Lung (tissue), 12 donors: ENCODE data around the gene EIF4E1B. TPM values are rescaled to one million over a fixed set of nuclear protein-coding genes. Genes with fewer than 3 reads are reported as not detected.

Source experiments
- ATAC-seq: fragments of 200-7000 bp; cut with Tn5 transposase; one replicate; pipeline ENCODE4 v1.9.1; 2020; ENCODE audit warnings: moderate number of reproducible peaks; ENCODE audit not compliant: insufficient read depth, low FRiP score
- DNase-seq, 3 donors: peaks; one replicate each; pipeline ENCODE4 v3.0.0-alpha.2; 2013 to 2017
- H3K27ac ChIP-seq, 2 donors: one replicate each; pipeline ENCODE4 v1.5.1; 2013; ENCODE audit warnings: mild to moderate bottlenecking in 2 of 2, moderate library complexity in 2 of 2, control low read depth in 1 of 2, inconsistent platforms in 1 of 2, low read depth in 1 of 2, low read length in 1 of 2
- H3K27me3 ChIP-seq, 3 donors: one replicate each; pipeline ENCODE4 v1.5.1; 2013; ENCODE audit warnings: low read length in 2 of 3; ENCODE audit not compliant: control insufficient read depth in 3 of 3, insufficient read depth in 3 of 3
- H3K36me3 ChIP-seq, 4 donors: one replicate each; pipeline ENCODE4 v1.5.1; 2013; ENCODE audit warnings: low read length in 4 of 4, mild to moderate bottlenecking in 1 of 4, moderate library complexity in 1 of 4; ENCODE audit not compliant: control insufficient read depth in 4 of 4, insufficient read depth in 4 of 4
- H3K4me1 ChIP-seq, 5 donors: one replicate each; pipeline ENCODE4 v1.5.1; 2013; ENCODE audit warnings: low read length in 5 of 5, mild to moderate bottlenecking in 2 of 5, moderate library complexity in 1 of 5; ENCODE audit not compliant: control insufficient read depth in 5 of 5, insufficient read depth in 5 of 5
- H3K4me3 ChIP-seq: one replicate; pipeline ENCODE4 v1.5.1; 2013; ENCODE audit warnings: mild to moderate bottlenecking, control low read depth, moderate library complexity
- H3K9ac ChIP-seq, 2 donors: one replicate each; pipeline ENCODE4 v1.5.1; 2013; ENCODE audit warnings: low read length in 2 of 2, control low read depth in 1 of 2; ENCODE audit not compliant: insufficient read depth in 1 of 2
- H3K9me3 ChIP-seq, 4 donors: one replicate each; pipeline ENCODE4 v1.5.1; 2013; ENCODE audit warnings: low read length in 3 of 4, mild to moderate bottlenecking in 1 of 4, moderate library complexity in 1 of 4; ENCODE audit not compliant: control insufficient read depth in 4 of 4, insufficient read depth in 3 of 4
- WGBS, 2 donors: extraction: QIAGEN DNeasy Blood & Tissue Kit; methylation state at CpG; one replicate each; pipeline ENCODE4 v1.1.7; 2013; 5-methylcytosine and 5-hydroxymethylcytosine counted together
- polyA plus RNA-seq, 2 donors: library from polyadenylated mRNA; stranded (reverse); fragments of 200-250 nt; gene quantifications; one replicate each; pipeline ENCODE4 v1.2.1, GENCODE V29; 2013
- total RNA-seq, 2 donors: library from RNA; depleted of rRNA in 1 of 2; stranded (reverse); fragments of >200 nt in 1 of 2; gene quantifications; one replicate each; pipeline ENCODE4 v1.2.1, GENCODE V29; 2014 to 2021
- TF ChIP-seq, protein P1 (sequence below): IDR thresholded peaks from 2 replicates; pipeline ENCODE4 v1.5.1; 2012; ENCODE audit warnings: mild to moderate bottlenecking; ENCODE audit errors: control extremely low read depth, extremely low read depth
- donor health status: control.
- donor health status: control.
- donor health status: Bipolar disorder and iron deficiency.
- donor health status: healthy.
- donor health status: DM: yes; HTN: yes; CAD: no.

Gene EIF4E1B
- total and polyA plus RNA-seq, 4 donors = not detected

DNA sequence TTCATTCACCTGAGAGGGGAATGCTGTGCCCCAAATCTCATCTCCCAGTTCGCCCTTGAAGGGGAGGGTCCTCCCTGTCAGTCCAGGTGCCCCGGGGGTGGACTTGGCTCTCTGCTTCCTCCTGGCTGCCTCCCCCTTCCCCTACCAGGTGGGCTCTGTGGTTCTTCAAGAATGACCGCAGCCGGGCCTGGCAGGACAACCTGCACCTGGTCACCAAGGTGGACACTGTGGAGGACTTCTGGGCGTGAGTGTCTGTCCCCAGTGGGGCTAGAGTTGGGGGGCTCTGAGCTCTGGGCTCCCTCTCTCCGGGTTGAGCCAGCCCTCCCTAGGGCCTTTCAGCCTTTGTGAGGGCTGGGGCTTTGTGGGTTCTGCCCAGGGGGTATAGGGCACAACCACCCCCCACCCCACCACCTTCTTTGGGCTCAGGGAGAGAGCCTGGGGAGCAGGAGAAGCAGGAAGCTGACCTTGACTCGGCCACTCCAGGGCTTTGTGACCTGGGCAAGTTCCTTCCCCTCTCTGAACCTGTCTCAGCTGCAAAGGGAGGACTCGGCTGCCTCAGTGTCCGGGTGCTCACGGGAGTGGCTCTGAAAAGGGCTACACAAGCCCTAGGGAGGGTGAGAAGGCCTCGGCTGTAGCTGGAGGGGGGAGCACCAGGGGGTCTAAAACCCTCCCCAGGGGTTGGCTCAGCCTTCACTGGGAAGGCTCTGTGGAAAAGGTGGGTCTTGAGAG is 13.2 kb downstream of the EIF4E1B start:
- Histone ChIP-seq H3K9ac (no peak overlapping the region), H3K9me3 (no peaks in the 10 kb centered on the region), H3K4me1 (peaks cover 0 to 13% (median 4%) of the 10 kb centered on the region in 5 donors), H3K36me3 (no peaks in the 10 kb centered on the region), H3K27me3 (peaks cover 0 to 3% (median 0%) of the 10 kb centered on the region in 3 donors), H3K4me3 (no peak overlapping the region), H3K27ac (no peak overlapping the region)
- ATAC-seq (no peak), DNase-seq (no peak)
- 84 to 90% methylated on average over 11 of the region's 11 CpGs for WGBS, 2 donors
- TF ChIP-seq, protein P1, sequence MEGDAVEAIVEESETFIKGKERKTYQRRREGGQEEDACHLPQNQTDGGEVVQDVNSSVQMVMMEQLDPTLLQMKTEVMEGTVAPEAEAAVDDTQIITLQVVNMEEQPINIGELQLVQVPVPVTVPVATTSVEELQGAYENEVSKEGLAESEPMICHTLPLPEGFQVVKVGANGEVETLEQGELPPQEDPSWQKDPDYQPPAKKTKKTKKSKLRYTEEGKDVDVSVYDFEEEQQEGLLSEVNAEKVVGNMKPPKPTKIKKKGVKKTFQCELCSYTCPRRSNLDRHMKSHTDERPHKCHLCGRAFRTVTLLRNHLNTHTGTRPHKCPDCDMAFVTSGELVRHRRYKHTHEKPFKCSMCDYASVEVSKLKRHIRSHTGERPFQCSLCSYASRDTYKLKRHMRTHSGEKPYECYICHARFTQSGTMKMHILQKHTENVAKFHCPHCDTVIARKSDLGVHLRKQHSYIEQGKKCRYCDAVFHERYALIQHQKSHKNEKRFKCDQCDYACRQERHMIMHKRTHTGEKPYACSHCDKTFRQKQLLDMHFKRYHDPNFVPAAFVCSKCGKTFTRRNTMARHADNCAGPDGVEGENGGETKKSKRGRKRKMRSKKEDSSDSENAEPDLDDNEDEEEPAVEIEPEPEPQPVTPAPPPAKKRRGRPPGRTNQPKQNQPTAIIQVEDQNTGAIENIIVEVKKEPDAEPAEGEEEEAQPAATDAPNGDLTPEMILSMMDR = no peak

DNA sequence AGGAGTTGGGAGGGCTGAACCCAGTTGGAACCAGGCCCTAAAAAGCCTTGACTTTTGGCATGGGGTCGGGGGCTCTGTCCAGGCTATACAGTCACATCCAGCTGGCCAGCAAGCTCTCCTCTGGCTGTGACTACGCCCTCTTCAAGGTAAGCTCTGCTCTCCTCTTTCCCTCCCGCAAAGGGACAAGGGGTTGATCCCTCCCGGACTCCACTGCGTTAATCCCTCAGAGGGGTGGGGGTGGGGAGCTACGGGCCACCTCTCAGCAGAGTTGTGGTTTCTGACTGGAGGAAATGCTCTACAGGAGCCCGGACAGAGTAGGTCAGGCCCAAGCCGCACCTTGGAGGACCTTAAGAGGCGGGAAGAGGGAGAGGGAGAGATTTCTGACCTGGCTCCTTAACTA is 13.8 kb downstream of the EIF4E1B start:
- 65 to 72% methylated on average over 9 of the region's 9 CpGs for WGBS, 2 donors
- H3K27ac ChIP-seq = no peak overlapping the region
- DNase-seq = no peak

DNA sequence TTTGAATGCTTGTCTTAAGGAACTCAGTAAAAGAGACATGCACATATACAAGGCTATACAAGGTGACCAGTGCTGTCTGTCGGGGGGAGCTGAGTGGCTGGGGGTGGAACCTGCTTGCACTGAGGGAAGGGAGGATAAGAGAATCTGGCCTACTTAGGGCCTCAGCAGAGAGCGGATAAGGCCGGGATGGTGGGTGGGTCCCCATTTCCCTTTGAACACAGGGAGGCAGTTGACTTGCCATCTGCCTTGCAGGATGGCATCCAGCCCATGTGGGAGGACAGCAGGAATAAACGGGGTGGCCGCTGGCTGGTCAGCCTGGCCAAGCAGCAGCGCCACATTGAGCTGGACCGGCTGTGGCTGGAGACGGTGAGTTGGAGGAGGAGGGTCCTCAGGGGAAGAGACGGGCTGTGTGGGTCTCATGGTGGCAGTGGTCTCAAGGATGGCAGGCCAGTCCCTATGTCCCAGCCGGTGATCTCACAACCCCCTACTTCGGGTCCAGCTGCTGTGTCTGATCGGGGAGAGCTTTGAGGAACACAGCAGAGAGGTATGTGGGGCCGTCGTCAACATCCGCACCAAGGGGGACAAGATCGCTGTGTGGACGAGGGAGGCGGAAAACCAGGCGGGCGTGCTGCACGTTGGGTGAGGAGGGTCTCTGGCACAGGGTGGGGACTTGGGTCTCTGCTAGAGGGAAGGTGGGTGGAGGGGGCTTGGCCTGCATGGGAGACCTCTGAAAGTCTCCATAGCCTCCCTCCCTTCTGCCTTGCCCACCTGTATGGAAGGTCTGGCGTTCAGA is 14.6 kb downstream of the EIF4E1B start:
- WGBS, 2 donors = 93 to 94% methylated on average over 22 of the region's 22 CpGs
- Histone ChIP-seq H3K36me3 (no peaks in the 10 kb centered on the region), H3K9me3 (no peaks in the 10 kb centered on the region), H3K27ac (no peak overlapping the region), H3K27me3 (no peaks in the 10 kb centered on the region), H3K9ac (no peak overlapping the region), H3K4me3 (no peak overlapping the region), H3K4me1 (peaks cover 0 to 14% (median 4%) of the 10 kb centered on the region in 5 donors)
- DNase-seq (no peak), ATAC-seq (no peak)
- TF ChIP-seq, protein P1 = no peak

More for the DNA sequence above, 13.8 kb downstream of the EIF4E1B start:
- Histone ChIP-seq H3K36me3 (no peaks in the 10 kb centered on the region), H3K27me3 (peaks cover 0 to 3% (median 0%) of the 10 kb centered on the region in 3 donors), H3K4me3 (no peak overlapping the region), H3K9ac (no peak overlapping the region), H3K9me3 (no peaks in the 10 kb centered on the region), H3K4me1 (peaks cover 0 to 14% (median 4%) of the 10 kb centered on the region in 5 donors)
- ATAC-seq = no peak
- TF ChIP-seq, protein P1 = no peak
